ENCODE measurements around the gene ENPP6. TPM values are rescaled to one million over a fixed set of nuclear protein-coding genes. Genes with fewer than 3 reads are reported as not detected.
"Not testable (repeated sequence)": the region's sequence is repeated elsewhere in the genome, so short reads cannot be mapped to it uniquely, and the experiment has no call there.

ENPP6 gene
- total RNA-seq, 1 experiment from 2014 or later: not detected

DNA sequence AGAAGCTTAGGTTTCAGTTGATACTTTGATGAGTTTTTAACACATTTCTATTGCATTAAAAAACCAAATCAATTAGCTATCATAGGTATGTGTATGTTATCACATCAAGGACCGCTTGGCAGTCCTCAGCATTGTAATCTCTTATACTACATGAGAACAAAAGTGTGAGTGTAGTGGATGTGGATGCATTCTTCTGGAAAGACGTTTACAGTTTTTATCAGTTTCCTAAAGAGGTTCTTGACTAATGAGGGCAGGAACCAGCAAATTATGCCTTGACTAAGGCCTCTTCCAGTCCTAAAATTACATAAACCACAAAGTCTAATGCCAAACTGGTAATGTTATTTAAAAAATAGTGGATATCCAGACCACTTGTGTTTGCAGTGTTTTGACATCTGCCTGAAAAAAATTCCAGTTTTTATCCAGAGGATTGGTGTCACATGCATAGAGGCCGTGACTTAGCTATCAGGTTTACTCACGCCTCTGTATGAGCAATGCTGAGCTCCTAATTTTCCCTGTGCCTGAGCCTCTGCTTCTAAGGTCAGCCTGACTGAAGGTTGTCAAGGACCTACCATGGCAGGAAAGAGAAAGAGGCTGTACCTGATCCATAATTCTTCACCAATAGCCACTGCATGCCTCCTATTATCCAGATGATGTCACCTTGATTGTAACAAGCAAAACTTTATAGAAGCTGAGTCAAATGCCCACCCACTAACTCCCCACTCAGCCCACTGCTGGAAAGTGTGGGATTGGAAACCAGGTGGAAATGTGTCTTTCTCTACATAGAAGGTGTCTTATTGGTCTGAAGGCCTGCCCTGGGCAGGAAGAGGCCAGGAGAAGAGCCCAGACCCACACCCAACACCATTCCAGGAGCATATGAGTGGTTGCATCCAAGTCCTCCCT lies 68.7 kb downstream of the ENPP6 start:
- no peak for DNase-seq (ENCODE audit: low read depth)

DNA sequence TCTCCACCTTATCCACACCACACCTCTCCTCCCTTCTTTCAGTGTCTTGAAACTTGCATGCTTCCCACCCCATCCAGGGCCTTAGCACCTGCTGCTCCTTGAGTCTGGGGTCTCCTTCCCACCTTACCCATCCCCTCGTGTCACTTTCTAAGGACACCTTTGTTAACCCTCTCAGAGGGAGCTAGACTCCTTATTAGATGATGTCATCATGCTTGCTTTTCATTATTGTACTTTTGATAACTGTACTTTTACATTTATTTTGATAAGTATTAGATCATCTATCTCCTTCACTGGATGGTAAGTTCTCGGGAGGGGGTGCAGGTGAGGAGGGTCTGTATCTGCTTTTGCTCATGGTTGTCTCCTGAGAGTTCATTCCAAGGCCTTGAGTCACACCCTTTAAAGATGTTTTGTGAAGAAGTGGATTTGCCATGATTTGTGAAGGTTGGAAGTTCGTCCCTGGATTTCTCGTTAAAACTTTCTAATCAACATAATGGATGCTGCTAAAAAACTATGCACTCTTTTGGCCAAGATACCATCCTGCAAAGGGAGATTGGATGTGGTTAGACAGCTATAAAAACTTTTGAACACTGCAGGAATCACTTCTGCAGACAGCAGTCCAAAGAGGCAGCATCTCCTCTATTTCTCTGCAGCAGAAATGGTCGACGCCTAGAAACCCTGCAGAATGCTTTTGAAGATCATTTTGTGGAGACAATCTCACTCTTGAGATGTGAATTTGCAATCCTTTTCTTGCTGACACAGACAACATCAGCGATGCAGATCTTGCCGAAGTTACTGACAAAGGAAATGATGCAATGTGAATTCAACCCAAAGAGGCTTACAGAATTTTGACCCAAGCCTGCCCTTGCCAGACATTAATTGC lies 69.6 kb downstream of the ENPP6 start:
- no peak for DNase-seq (ENCODE audit: low read depth)

GRCh38 chr4:184146951-184147350 lies 70.7 kb downstream of the ENPP6 start:
- no peak for DNase-seq (ENCODE audit: low read depth)

DNA sequence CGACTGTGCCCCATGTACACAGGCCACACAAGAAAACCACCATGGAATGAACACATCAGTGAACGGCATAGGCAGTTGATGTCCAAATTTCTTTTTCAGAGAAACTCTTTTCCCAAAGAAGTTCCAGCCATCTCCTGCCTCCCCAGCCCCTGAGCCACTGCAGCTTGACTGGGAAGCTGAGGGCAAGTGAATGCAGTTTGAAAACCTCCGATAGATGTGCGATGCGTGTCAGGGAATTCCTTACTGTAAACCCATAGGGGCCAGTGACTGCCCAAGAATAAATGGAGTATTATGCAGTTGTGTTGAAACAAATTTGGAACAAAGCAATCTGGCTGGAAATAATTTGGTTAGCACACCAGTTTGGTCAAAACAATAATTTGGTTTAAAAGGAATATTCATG lies 72.1 kb downstream of the ENPP6 start:
- DNase-seq (ENCODE audit: low read depth): no peak

DNA sequence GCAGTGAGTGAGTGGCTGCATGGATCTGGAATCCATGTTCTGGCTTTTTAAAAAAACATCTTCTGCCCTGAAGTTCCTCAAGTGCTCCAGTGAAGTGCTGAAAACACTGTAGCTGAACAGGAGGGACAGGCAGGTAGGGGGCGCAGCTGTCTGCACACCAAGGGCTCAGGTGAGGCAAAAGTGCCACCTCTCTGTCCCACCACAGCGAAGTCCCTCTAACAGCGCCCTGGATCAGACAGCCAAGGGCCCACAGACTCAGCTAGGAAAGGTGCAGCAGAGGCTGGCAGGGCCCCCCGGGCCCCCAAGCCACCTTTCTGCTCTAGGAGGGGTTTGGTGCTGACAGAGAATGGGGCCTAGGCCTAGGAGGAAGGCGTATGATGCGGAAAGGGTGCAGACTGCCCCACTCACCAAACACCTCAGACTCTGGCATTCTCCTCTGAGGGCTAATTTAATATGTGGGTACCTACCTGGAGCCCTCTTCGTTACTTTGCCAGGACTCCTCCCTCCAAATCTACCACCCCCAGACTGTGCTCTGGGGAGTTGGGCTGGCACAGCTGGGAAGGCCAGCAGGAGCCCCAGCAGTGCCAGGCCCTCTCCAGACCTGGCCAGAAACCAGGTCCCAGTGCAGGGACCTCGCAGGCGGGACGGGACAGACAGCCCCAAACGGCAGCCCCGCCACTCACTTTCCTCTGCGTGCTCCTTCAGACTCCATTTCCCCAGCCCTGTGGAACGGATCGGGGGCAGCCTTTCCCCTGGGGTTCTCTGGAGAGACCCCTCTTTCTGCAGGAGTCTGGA lies 73.7 kb downstream of the ENPP6 start:
- DNase-seq (ENCODE audit: low read depth): no peak

DNA sequence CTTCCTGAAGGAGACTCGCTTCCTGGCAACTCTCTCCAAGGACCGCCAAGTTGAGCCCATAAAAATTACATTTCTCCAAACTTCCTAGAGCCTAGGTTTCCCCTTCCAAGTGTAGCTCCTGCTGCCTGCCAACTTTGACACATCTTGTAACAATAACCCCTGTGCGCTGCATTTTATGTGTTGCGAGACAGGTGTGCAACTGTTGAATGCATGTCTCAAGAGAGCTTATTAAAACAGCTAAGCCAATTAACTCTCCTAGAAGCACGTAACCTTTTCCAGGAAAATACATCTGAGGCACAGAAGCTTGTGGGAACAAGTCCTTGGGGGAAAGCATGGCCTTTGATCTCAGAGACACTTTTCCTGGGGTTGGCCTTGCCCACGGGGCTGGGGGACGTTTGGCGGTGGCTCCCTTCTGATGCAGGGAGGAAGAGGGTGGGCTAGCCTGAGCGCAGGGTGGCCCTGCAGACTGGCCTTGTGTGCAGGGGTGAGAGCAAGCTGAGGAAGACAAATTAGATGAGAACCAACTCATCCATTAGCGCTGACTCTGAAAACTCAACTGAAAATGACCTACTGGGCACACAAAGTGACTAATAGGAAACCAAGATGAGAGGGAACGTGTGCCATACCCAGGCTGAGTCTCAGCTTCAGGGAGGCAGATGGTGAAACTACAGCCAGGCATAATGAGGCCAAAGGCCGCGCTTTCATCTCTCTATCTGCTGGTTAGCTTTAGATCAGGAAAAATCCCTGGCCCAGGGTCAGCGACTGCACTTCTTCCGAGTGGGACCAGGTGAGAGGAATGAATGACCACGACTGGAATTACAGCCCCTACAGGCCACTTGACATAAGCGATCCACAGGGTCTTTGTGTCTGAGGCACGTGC lies 75.3 kb downstream of the ENPP6 start:
- no peak for DNase-seq (ENCODE audit: low read depth)

DNA sequence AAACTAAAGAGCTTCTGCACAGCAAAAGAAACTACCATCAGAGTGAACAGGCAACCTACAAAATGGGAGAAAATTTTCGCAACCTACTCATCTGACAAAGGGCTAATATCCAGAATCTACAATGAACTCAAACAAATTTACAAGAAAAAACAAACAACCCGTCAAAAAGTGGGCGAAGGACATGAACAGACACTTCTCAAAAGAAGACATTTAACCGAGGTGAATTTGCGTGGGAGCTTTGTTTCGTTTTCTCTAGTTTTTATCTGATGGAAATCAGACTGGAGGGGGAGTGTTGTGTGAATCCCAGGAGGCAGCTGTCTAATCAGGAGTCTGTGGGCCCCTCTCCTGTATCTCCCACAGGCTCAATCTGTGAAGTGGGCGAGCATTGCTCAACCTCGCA lies 76.8 kb downstream of the ENPP6 start:
- DNase-seq (ENCODE audit: low read depth): not testable (repeated sequence)

DNA sequence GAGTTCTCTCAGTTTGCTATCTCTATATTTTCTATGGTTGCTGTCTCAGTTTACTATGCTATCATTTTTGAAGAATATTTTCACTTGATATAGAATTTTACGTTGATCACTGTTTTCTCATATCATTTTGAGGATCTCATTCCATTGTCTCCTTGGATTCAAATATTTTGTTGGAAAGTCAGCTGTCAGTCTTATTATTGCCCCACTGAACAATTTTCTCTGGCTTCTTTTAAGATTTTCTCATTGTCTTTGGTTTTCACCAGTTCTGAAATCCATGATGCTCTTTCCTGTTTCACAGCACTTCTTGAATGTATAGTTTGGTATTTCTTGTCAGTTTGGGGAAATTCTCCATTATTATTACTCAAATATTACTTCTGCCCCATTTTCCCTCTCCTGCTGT lies 81.1 kb downstream of the ENPP6 start:
- no peak for DNase-seq (ENCODE audit: low read depth)

GRCh38 chr4:184126800-184127199 lies 90.9 kb downstream of the ENPP6 start:
- DNase-seq (ENCODE audit: low read depth): no peak

- DNase-seq (ENCODE audit: low read depth): no peak
These were observed 94.9 kb downstream of the ENPP6 start for GRCh38 chr4:184122631-184123408.

DNA sequence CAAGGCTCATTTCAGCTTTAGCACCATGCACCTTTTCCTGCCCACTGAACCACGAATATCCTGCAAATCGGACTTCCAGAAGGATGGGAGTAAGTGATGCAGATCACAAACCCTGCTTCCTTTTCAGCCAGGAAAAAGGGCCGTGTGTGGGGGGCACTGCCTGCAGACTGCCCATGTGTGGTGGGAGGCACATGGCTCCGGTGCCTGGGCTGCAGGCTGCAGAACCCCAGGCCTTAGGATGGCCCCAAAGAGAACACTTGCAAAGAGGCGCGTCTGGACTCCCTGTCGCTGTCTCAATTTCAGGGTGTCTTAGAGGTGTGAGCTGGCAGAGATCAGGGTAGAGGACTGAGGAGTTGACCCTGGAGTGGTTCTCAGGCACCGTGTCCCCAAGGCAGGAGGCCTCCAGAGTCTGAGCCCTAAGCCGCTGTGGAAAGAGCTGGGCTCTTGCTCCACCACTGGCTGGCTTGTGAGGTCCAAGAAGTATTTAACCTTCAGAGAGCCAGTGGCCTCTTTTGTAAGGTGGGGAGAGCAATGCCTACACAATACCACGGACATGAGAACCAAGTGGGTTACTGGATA lies 97.0 kb downstream of the ENPP6 start:
- DNase-seq (ENCODE audit: low read depth): no peak

DNA sequence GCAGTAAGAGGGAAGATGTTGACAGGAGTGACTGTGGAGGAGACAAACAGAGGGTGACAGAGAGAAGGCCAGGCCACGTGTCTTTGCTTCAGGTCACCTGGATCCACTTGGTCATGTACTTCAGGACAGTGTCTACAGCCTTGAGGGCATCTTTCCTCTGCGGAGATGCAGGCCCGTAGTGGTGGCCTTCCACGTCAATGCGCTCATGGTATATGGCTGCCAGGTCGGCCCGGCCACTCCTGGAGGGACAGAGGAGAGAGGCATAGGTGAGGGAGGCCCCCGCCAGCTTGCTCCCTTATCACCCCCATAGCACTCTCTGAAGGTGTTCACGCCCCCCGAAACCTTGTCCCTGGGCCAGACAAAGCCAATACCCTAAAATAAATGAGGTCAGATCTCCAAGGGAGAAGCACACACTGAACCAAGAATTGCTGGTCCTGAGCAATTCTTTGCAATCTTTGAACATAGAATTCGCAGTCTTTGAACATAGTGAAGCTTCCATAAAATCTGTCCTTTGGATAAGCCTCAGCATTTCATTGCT lies 99.9 kb downstream of the ENPP6 start:
- no peak for DNase-seq (ENCODE audit: low read depth)

- DNase-seq (ENCODE audit: low read depth): no peak
These were observed 102.3 kb downstream of the ENPP6 start for GRCh38 chr4:184115399-184115798.

- DNase-seq (ENCODE audit: low read depth): peak; percentile 7
These were observed 103.2 kb downstream of the ENPP6 start for GRCh38 chr4:184114431-184114830.

GRCh38 chr4:184112006-184112550 lies 105.6 kb downstream of the ENPP6 start:
- no peak for DNase-seq (ENCODE audit: low read depth)

GRCh38 chr4:184111233-184111832 lies 106.3 kb downstream of the ENPP6 start:
- no peak for DNase-seq (ENCODE audit: low read depth)

DNA sequence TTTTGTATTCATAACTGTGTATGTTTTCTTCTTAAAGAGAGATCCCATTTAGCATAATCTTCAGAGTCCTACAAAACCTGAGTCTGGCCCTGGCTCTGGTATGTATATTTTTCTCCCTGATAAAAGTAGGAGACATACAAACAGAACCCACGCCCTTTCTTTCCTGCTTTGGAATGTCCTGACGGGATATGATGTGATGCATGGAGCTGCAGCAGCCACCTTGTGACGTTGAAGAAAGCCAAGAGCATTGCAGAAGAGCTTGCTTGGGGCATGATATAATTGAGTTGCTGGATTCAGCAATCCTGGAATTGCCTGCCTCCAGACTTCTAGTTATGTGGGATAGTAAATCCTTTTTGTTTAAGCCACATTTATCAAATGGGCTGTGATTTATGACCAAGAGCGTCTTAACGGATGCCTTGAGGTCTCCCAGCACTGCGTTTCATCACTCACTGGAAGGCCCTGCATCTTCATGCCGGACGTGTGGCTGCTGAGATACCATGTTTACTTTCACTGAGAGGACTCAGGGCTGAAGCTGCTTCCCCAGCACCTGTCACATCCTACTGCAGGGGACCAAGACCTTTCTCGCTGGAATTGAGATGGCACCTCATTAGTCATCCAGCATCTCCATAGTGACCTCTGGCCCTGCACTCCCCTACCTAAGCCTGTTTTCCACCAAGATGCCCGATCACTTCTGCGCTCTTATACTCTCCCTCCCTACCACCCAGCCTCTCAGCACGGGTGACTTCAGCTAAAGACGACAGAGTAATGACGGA lies 107.0 kb downstream of the ENPP6 start:
- DNase-seq (ENCODE audit: low read depth): no peak

- DNase-seq (ENCODE audit: low read depth): no peak
These were observed 109.6 kb downstream of the ENPP6 start for GRCh38 chr4:184108006-184108501.
